Ammon's horn (tissue), 1 donor: ENCODE data around the gene OR4K5.
"Not testable (repeated sequence)": the region's sequence is repeated elsewhere in the genome, so short reads cannot be mapped to it uniquely, and the experiment has no call there.

Source experiments
- DNase-seq: peaks from one replicate; pipeline ENCODE4 v3.0.0-alpha.2; 2016; ENCODE audit warnings: low spot score

Gene OR4K5, protein sequence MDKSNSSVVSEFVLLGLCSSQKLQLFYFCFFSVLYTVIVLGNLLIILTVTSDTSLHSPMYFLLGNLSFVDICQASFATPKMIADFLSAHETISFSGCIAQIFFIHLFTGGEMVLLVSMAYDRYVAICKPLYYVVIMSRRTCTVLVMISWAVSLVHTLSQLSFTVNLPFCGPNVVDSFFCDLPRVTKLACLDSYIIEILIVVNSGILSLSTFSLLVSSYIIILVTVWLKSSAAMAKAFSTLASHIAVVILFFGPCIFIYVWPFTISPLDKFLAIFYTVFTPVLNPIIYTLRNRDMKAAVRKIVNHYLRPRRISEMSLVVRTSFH

DNA sequence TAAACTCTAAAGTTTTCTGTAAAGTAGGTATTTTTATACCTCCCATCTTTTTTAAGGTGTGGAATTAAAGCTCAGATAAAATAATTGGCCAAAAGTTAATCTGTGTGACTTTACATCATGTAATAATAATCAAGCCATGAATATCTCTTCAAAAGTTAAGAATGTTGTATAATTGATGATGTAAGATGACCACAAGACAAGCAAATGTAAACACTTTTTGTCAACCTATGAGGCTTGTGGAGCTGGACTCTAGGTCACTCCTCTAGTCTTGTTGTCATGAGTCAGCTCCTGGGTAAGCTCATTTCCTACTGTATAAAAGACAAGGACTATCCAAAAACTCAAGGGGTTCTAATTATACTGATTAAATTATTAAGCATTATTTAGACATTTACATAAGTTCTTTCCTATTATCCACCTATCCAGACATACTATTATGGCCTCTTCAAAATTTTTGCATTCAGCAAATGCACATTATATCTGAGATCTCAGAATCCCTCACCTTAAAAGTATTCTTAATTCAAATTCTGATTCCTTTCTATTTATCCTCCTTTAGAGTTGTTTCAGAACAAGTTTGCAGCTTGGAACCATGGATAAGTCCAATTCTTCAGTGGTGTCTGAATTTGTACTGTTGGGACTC is at the start of gene OR4K5:
Gene OR4K5, plus strand, starts transcription at position 587 of the 637 bp plus-strand sequence. Its CDS starts 0 bp downstream, at position 587.
- DNase-seq, result no peak

DNA sequence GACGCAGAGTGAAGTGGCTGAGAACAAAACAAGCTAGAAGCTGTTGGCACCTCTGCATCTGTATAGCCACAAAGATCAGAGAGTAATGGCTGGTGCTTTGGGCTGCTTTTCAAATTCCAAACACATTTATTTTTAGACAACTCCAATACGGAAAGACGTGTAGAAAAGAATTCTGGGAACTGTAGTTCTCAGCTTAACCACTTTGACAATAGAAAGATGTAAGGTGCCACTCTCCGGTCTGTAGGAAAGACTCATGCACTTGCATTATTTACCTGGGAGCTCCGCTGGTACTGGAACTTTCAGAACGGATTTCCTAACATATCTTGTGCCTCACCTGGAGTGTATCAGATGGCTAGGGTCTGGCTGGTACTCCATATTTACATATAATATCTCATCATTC is 47.2 kb upstream of the OR4K5 start:
- DNase-seq, result no peak

DNA sequence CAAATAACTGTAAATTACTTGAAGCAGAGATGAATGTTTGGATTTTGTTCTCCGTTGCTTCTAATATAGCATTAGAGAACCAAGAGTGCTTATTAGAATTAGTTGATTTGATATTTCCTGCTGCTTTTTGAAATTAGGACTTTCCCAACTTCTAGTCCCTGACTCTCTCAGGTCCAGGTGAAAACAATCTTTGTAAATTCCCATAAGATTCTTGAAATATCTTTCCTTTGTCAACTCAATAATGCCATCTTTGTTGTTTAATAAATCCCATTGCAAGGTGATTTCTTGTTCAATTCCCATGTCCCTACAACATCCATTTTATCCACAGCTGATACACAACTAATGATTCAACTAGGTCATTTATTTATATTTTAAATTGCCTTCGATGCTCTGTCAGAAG is 45.6 kb upstream of the OR4K5 start, which contains the start of gene OR4K2:
Gene OR4K2, plus strand, starts transcription at position 301 of the 400 bp plus-strand sequence. CDS start 1,126 bp downstream, outside the sequence.
- DNase-seq, result no peak

DNA sequence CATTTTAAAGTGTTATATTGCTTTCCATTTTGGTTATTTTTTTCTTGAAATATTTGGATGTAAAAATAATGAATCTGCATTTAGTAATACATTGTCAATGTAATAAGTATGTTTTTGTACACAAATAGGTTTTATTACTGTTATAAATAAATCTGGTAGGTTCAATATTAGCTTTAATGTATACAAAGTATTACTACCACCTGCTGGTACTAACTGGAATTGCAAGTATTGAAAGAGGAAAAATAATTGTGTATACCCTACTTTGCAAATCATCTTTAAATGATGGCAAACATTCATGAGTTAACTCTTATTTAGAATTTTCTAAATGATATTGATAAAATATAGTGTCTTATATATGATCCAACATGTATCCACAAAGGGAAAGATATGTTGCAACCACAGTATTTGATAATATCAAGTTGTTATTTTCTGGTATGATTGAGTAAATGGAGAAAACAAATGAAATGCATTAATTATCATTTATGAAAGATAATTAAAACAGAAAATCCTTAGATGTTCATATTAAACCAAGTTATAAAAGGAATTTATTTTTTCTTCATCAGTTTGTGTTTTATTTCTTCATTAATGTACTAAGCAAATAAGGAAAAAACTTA is 42.3 kb upstream of the OR4K5 start:
- no peak for DNase-seq

DNA sequence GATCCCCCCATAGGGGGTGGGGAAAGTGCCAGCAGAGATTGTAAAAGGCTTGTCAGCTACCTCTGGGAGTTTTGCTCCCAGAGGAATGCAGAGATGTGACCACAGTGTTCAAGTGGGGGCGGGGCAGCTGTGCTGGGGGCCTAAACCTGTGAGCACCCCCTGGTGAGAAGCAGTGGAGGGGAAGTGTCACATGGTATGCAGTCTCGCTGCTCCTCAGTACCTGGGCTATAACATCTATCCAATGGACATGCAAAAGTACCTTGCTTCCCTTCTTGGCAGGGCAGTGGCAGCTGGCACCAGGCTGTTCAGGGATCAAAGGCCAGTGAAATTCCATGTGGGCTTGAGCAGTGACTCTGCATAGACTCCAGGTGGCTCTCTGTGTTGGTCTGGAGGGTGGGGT is 25.1 kb upstream of the OR4K5 start:
- DNase-seq, result no peak

DNA sequence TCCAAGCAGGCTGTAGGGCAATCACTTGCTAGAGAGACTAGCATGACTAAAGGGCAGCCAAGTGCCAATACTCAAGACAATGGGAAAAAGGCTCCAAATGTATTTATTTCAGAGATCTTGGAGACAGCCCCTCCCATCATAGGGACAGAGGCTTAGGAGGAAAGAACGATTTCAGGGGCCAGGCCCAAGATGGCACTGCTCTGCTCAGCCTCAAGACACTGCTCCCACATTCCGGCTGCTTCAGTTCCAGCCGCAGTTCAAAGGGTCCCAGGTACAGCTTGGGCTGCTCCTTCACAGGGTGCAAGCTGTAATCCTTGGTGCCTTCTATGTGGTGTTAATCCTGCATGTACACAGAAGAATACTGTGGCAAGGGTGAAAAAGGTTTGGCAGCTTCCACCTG is 19.4 kb upstream of the OR4K5 start:
- no peak for DNase-seq

DNA sequence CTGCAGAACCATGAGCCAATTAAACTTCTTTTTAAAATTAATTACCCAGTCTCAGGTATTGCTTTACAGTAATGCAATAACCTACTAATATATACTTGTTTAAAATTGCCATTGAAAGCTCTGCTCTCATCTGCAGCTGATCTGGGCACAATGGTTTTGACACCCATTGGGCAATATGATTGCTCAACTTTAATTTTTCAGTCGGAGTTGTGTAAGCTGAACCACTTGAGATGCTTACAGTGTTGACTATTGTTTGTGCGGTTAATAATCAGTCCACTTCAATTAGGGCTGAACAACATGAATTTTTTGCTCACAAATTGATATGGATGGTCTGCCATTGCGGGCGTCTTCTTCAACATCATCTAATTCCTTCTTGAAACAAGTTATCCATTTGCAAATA is 18.0 kb upstream of the OR4K5 start:
- no peak for DNase-seq

DNA sequence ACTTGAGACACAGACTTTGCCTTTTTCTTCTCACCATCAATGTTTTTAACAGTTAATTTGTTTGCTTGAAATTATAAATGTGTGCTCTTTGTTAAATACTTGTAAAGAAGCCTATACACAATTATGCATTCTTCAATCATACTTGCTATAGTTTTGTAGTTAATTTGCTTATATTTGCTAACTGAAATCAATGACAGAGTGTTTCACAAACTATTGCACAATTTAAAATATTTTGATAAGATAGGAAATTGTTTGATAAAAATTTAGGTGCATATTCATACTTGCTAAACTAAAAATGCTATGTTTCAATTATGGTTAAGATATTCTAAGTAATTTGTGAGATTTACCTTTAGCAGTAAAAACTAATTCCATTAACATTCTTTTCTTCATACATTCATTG is 13.7 kb upstream of the OR4K5 start:
- DNase-seq, result no peak

DNA sequence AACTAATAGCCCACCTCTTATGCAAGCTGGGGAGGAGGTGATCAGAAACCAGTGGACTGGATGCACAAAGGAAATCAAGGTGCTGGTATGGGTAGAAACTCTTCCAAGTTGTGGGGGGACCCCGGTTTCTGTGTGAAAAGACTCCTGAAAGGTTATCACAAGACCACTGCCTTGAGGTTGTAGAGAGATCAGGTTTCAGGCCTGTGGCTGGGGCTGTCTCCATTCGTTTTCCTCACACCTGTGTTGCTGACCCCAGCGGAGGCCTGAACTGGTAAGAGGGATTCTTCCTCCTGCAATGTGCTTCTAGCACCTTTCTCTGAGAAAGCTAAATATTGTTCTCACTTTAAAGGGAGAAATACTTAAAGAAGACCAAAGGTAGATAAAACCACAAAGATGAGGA is 9.3 kb upstream of the OR4K5 start:
- DNase-seq, result no peak

DNA sequence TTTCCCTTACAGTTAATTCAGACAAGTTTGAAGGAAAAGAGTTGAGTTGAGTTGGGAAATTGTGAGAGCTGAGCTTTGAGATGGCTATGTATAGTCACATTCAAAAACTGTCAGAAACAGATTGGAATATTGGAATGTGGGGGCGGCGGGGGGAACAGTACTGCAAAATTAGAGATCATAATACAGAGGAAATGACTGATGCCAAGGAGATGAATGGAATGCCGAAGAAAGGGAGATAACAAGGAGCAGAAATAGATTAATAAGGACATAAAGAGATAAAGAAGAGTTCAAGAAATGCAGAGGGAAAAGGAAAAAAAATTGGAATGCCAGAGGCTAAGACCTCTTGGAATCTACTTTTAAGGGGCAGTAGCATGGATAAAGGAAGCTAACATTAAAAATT is 3.2 kb upstream of the OR4K5 start:
- DNase-seq, result no peak

DNA sequence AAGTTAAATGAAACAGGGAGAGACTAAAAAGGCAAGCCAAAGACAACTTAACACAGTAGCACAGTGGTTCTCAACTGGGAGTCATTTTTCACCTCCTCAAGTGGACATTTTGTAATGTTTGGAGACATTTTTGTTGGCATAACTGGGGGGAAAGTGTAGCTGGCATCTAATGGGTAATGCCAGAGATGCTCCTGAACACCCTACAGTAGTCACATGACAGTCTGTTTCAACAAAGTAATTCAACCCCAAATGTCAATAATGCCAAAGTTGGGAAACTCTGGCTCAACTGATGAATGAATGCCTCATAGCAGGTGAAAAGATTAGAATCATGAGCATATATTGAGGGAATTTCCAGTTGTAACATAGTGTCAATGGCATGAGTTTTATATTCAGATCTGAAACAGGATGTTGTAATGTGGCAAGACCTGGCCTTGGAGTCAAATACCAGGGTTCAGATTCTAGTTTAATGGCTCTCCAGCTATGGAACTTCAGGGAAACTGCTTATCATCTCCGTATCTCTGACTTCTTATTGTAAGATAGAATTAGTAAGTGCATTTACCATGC is 2.4 kb upstream of the OR4K5 start:
- DNase-seq, result no peak

DNA sequence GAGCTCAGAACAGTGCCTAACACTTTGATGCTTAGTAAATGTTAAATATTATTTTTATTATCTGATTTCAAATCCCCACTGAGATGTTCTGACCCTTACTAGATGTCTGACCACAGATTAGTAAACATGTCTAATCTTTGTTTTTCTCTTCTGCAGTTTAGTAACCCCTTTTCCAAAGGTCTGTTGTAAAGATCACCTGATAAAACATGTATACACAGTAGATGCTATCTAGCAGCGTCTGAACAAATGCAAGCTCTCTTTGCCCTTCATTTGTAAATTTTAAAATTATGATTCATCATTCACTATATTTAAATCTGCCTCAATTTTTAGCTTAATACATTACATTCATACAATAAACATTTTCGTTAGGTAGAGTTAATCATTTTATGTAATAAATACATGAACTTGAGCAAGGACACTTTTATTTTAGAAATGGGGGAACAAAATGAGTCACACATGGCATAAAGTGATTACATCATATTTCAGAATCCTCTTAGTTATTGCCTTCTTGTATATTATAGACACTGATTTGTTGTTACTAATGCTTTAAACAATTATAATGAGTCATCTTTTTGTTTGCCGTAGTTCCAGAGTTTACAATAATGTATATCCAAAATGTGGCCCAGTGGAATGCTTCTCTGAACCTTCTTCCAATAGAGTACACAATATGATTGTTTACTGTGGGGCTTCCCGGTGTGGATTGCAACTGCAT is 1.7 kb upstream of the OR4K5 start:
- no peak for DNase-seq

DNA sequence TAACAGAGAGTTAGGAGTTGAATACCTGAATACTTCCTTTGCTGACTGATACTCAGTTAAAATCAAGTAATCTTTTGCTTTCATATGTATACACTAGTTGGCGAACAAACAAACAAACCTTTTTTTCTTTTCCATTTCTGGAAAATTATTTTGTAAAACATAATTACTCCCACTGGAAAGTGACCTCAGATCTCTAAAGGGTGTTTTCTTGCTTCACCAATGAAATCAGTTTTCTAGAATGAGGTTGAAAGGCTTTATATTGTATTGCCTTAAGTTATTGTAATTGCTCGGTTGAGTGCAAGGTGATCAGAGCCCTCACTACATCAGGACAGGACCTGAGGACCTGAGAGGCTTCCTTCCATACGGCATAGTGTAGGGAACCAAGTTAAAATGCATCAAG is 10.2 kb downstream of the OR4K5 start, which contains the start of gene OR4K1:
Gene OR4K1, plus strand, starts transcription at position 301 of the 400 bp plus-strand sequence. CDS start 4,750 bp downstream, outside the sequence.
- no peak for DNase-seq

DNA sequence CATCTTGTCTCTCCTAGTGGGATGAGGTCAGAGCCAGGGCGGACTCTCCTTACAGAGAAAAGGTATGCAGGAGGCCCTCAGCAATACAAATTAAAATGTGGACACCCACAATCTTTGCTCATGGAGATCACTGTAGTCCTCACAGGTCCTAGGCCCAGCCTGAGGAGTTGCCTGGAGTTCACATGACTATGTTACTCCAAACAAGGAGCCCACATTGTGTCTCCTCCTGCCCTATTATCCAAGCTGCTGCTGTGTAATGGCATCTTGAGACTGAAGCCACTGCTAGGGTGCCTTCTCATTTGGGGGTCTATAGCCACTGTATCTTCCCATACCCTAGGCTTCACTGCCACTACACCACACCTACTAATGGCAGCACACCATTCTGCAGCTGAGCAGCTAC is 21.3 kb downstream of the OR4K5 start:
- DNase-seq, result no peak

DNA sequence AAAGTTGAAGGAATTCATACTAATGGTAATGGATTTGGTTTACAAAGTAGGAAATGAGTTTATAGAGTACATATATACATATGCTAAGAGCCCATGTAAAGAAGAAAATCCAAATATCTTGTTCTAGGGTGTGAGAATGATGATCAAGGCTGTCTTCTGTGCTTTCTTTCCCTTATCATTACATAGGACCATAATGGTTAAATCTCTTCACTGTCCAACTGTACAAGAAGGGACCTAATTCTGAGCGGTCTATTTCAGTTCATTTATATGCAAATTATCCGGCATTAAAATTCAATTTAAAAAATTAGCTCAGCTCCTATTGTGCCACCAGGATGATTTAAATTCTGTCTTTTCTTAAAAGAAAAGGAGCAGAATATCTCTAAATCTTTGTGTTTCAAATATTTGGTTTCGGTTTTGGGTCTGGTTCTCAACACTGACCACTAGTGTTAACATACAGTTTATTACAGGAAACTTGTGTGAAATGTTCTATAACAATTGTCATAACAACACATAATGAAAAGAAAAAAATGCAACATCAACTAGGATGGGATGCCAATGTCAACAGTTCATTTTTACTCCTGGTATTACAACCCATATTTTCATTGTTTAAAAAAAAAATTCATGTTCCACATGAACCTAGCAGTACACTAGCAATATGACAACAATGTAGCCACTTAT is 27.1 kb downstream of the OR4K5 start:
- no peak for DNase-seq

DNA sequence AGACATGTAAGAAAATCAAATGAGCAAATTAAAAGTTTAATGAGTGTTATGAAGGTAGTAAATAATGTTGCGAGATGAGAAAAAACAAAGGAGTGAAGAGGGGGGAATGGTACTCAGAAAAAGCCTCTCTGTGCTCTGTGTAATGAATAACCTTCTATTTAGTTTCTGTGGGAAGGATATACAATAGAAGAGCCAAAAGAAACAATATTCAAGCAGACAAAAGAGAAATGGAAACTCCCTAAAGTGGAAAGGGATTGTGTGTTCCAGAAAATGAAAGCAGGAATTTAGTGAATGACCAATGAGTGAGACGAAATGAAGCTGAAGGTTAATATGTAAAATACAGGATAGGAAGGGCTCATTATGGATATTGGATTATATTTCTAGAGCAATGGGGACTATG is 28.8 kb downstream of the OR4K5 start:
- DNase-seq, result no peak

DNA sequence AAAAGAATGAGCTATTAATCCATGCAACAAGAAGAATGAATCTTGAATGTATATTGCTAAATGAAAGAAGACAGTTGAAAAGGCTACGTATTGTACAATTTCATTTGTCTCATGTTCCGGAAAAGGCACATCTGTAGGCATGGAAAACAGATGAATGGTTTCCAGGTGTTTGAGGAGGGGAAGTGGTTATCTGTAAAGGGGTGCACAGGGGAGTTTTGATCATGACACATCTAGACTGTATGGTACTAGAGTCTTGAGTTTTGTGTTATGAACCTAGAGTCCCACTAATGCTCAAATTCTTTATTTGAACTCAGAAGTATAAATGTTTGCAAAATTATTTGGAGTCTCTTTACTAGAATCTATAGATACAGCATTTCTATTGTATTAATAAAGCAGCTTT is 49.3 kb downstream of the OR4K5 start:
- not testable (repeated sequence) for DNase-seq
